Transverse colon (tissue), 4 donors: Measurements from ENCODE around the gene VSX1. TPM values are rescaled to one million over a fixed set of nuclear protein-coding genes. Genes with fewer than 3 reads are reported as not detected.

Experiments used
- DNase-seq: peaks from one replicate; pipeline ENCODE4 v3.0.0-alpha.2; 2019
- H3K27ac ChIP-seq, 4 donors: fragments of 200-600 bp; sonication (generic); 2 replicates each; pipeline ENCODE4 v1.5.1; 2016 to 2018; ENCODE audit warnings: inconsistent platforms in 4 of 4
- H3K27me3 ChIP-seq: fragments of 200-600 bp; sonication (generic); 2 replicates; pipeline ENCODE4 v1.5.1; 2017; ENCODE audit warnings: inconsistent platforms
- H3K36me3 ChIP-seq, 4 donors: fragments of 200-600 bp; sonication (generic); 2 replicates each; pipeline ENCODE4 v1.5.1; 2017 to 2019; ENCODE audit warnings: inconsistent platforms in 4 of 4
- H3K4me1 ChIP-seq, 4 donors: fragments of 200-600 bp; sonication (generic); 2 replicates each; pipeline ENCODE4 v1.5.1; 2017 to 2020; ENCODE audit warnings: inconsistent platforms in 4 of 4
- H3K4me3 ChIP-seq, 4 donors: fragments of 200-600 bp; sonication (generic); 1 replicate in 1 of 4; 2 replicates in 3 of 4; pipeline versions ENCODE4 v1.5.1 to v1.6.1; 2017 to 2019; ENCODE audit warnings: inconsistent platforms in 4 of 4
- H3K9me3 ChIP-seq, 2 donors: fragments of 200-600 bp; sonication (generic); 2 replicates each; pipeline ENCODE4 v1.5.1; 2017 to 2019; ENCODE audit warnings: inconsistent platforms in 2 of 2
- EP300 ChIP-seq: sonication (generic); formaldehyde crosslinking; IDR thresholded peaks from one replicate; pipeline ENCODE4 v1.6.1; 2017; ENCODE audit warnings: antibody characterized with exemption, low read depth
- POLR2A ChIP-seq: fragments of 450-650 bp; IDR thresholded peaks from one replicate; pipeline ENCODE4 v1.6.1; 2016; ENCODE audit warnings: antibody characterized with exemption, mild to moderate bottlenecking, moderate library complexity
- POLR2AphosphoS5 ChIP-seq, 3 donors: sonication (generic); formaldehyde crosslinking; IDR thresholded peaks; one replicate each; pipeline ENCODE4 v1.6.1; 2016; ENCODE audit warnings: antibody characterized with exemption in 3 of 3
- WGBS, 2 donors: methylation state at CpG; one replicate each; pipeline ENCODE4 v1.1.5; 2018; ENCODE audit warnings: low coverage in 1 of 2; 5-methylcytosine and 5-hydroxymethylcytosine counted together
- in situ Hi-C, 4 donors: fragments of 200-750 bp; cut with MboI; loops; one replicate each; pipeline versions ENCODE4 v1.15.0 to v1.15.1; 2017; ENCODE audit warnings: low sequenced_read_pairs in 3 of 4, low pct_ligation_motif_present in 1 of 4, low pct_unique_long_range_greater_than_20kb in 1 of 4
- intact Hi-C: fragments of 100-400 bp; cut with DNase I; formaldehyde crosslinking; loops from one replicate; pipeline ENCODE4 v1.15.1; 2023; ENCODE audit warnings: low total_unique reads
- total RNA-seq, 4 donors: library from RNA; depleted of rRNA; stranded (reverse); fragments of >200 nt; gene quantifications; one replicate each; pipeline ENCODE4 v1.1.0, GENCODE V29; 2016
- TF ChIP-seq, protein P1 (sequence below), 5 experiments: fragments of 200-600 bp in 3 of 5; fragments of 450-650 bp in 2 of 5; sonication (generic) in 3 of 5; IDR thresholded peaks; 1 replicate in 2 of 5; 2 replicates in 3 of 5; pipeline ENCODE4 v1.5.1; 2016 to 2017; ENCODE audit warnings: antibody characterized with exemption in 5 of 5, inconsistent platforms in 3 of 5, mild to moderate bottlenecking in 2 of 5, moderate library complexity in 1 of 5

The VSX1 gene
- total RNA-seq, 4 donors from 2014 or later: 0.16 TPM; not detected in 3

DNA sequence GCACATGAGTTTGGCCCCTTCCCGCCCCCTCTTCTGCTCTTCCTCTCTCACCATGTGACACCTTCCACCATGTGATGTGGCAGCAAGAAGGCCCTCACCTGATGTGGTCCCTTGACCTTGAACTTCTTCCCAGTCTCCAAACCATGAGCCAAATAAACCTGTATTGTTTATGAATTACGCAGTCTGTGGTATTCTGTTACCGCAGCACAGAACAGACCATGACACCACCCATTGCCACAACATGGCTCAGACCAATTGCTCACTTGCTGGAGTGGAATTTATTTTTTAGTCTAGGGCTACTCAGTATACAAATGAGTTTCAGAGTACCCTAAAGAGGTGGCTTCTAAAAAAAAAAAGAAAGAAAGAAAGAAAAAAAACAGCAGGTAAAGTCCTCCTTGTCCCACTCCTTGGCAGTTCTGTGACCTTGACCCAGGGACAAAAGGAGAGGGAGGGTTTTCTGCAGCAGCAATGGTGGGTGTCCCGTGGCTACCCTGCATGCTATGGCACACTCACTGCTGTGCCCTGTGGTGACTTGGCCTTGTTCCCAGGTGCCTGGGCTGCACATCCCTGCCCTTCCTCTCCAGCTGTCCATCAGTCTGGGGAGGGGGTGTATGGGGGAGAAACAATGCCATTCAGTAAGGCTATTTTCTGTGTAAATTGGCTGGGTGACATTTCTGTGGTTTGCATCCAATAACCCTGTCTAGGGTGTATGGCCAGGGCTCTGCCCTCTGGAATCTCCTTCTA, 5.4 kb upstream of the VSX1 start:
- in situ Hi-C loops (no loop called here), intact Hi-C loops (loop anchor here (10.0 kb wide), 1 partner anchor 87 kb away; no protein-coding TSS in a partner anchor)
- DNase-seq: no peak
- 68 to 79% methylated on average over 2 to 4 of the region's 4 CpGs for WGBS, 2 donors
- H3K4me3 ChIP-seq: no peak overlapping the region
- H3K9me3 ChIP-seq: no peaks in the 10 kb centered on the region
- peaks cover 0 to 15% (median 3%) of the 10 kb centered on the region in 4 donors for H3K4me1 ChIP-seq
- TF ChIP-seq EP300 (no peak), POLR2AphosphoS5 (IDR thresholded peaks at IDR 0.05) (no peak), POLR2A (no peak)
- TF ChIP-seq, protein P1, sequence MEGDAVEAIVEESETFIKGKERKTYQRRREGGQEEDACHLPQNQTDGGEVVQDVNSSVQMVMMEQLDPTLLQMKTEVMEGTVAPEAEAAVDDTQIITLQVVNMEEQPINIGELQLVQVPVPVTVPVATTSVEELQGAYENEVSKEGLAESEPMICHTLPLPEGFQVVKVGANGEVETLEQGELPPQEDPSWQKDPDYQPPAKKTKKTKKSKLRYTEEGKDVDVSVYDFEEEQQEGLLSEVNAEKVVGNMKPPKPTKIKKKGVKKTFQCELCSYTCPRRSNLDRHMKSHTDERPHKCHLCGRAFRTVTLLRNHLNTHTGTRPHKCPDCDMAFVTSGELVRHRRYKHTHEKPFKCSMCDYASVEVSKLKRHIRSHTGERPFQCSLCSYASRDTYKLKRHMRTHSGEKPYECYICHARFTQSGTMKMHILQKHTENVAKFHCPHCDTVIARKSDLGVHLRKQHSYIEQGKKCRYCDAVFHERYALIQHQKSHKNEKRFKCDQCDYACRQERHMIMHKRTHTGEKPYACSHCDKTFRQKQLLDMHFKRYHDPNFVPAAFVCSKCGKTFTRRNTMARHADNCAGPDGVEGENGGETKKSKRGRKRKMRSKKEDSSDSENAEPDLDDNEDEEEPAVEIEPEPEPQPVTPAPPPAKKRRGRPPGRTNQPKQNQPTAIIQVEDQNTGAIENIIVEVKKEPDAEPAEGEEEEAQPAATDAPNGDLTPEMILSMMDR (IDR thresholded peaks at IDR 0.05): no peak
- no peak overlapping the region for H3K27ac ChIP-seq
- H3K27me3 ChIP-seq: peaks cover 50% of the 10 kb centered on the region
- H3K36me3 ChIP-seq: no peaks in the 10 kb centered on the region

DNA sequence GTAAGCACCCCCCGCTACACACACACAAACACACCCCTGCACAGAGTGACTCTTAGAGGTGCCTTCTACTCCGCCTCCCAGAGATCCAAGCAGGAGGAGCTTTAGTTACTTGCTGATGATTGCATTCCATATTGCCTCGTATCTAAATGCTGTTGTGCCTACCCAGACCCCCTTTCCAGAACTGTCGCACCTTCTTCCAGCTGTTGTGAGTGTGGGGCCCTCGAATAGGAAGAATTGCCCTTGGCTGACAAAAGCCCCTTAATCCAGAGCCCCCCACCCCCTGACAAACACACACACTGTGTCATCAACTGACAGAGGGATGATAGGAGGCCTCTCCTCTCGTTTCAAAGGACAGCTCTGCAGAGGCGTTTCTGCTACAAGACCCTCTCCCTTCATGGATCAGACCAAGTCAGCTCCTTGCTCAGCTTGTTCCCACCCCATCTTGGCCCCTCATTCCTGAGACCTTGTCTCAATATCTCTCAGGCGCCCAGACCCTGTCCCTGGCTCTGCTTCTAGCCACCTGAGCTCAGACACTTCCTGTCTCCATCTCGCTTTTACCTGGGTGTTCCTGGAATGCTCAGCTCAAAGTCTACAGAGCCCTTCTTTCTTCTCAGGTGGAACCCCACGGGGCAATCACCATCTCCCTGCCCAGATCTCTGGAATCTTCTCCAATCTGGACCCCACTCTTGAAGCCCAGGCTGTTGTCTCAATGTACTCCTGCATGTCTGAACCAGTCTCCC, 4.0 kb upstream of the VSX1 start:
- in situ Hi-C loops: no loop called here
- no peak for DNase-seq
- WGBS, 2 donors: 53 to 74% methylated on average over 3 to 10 of the region's 10 CpGs
- Histone ChIP-seq H3K27me3 (peaks cover 64% of the 10 kb centered on the region), H3K27ac (no peak overlapping the region), H3K4me1 (peaks cover 8 to 22% (median 10%) of the 10 kb centered on the region in 4 donors), H3K4me3 (no peak overlapping the region), H3K36me3 (no peaks in the 10 kb centered on the region), H3K9me3 (no peaks in the 10 kb centered on the region)
- intact Hi-C loops: loop anchor here (10.0 kb wide), 1 partner anchor 89 kb away; no protein-coding TSS in a partner anchor
- no peak for TF ChIP-seq POLR2A
- no peak for TF ChIP-seq EP300
- TF ChIP-seq, protein P1 (IDR thresholded peaks at IDR 0.05): no peak
- no peak for TF ChIP-seq POLR2AphosphoS5 (IDR thresholded peaks at IDR 0.05)

DNA sequence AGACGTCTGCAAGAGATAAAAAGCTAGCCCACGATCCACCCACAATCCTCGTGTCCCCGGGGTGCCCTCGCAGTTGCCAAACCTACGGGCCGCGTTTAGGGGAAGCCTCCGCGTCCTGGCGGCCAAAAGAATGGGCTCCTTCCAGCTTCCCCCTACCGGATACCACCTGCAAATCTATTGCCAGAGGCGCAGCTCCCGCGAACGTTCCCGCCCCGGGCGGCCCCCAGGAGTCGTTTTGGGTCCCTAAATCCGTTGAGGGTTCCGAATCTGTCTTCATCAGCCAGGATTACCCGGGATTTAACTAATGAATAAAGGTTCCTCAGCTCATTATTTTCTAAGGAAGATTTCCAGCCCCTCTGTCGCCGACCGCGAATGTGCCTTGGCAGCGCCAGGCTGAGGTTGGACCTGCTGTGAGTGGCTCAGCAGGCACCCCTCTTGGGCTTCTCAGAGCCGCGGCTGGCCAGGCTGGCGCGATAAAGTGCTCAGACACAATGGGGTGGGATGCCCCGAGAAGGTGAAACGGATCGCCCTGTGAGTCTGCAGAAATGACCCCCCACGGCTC, 2.8 kb upstream of the VSX1 start:
- TF ChIP-seq EP300 (no peak), POLR2A (no peak), POLR2AphosphoS5 (IDR thresholded peaks at IDR 0.05) (no peak)
- TF ChIP-seq, protein P1 (IDR thresholded peaks at IDR 0.05): no peak
- 3% methylated on average over 24 of the region's 36 CpGs; no CpG with 5 or more reads in 1 of the 2 donors for WGBS, 2 donors
- H3K9me3 ChIP-seq: no peaks in the 10 kb centered on the region
- in situ Hi-C loops: no loop called here
- no peaks in the 10 kb centered on the region for H3K36me3 ChIP-seq
- no peak overlapping the region for H3K4me3 ChIP-seq
- peaks cover 8 to 22% (median 10%) of the 10 kb centered on the region in 4 donors for H3K4me1 ChIP-seq
- H3K27ac ChIP-seq: no peak overlapping the region
- intact Hi-C loops: loop anchor here (10.0 kb wide), 1 partner anchor 90 kb away; no protein-coding TSS in a partner anchor
- DNase-seq: no peak
- H3K27me3 ChIP-seq: peaks cover 77% of the 10 kb centered on the region
